Jurkat, Clone E6-1 (cell line): Measurements from ENCODE around the gene HSFX1.

Experiments
- DNase-seq: peaks from one replicate; pipeline ENCODE4 v3.0.0-alpha.2; 2011; ENCODE audit warnings: low read depth, low spot score
- H3K4me3 ChIP-seq: 2 replicates; pipeline ENCODE4 v1.5.1; 2011; ENCODE audit warnings: mild to moderate bottlenecking, low read length, control low read depth, moderate library complexity

HSFX1 gene

GRCh38 chrX:149799938-149800337 lies 26.1 kb downstream of the HSFX1 start:
- DNase-seq = no peak
- H3K4me3 ChIP-seq = no peak overlapping the region

- DNase-seq = no peak
- no peak overlapping the region for H3K4me3 ChIP-seq
These were observed 29.7 kb downstream of the HSFX1 start for GRCh38 chrX:149803458-149804062.

DNA sequence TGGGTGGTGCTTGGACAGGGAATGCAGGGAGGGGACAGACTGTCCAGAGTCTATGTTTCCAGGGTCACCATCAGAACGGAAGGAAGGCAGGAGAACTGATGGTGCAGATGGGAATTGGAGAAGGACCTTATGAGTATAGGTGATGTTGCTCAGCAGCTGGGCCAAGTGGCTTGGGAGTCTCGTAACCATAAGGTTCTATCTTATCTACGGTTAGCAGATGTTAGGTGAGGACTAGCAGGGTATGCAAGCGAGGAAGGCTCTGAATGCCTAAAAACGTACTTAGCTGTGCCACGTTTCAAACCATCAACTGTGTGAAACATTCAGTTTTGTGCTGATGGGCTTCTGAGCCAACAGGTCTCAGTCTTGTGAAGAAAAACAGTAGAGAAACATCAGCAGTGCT lies 30.2 kb downstream of the HSFX1 start:
- no peak for DNase-seq
- no peak overlapping the region for H3K4me3 ChIP-seq

GRCh38 chrX:149807747-149808458 lies 34.0 kb downstream of the HSFX1 start:
- DNase-seq = no peak
- H3K4me3 ChIP-seq = no peak overlapping the region

GRCh38 chrX:149818652-149819051 lies 44.8 kb downstream of the HSFX1 start:
- H3K4me3 ChIP-seq = no peak overlapping the region
- no peak for DNase-seq

GRCh38 chrX:149819371-149819770 lies 45.5 kb downstream of the HSFX1 start:
- no peak overlapping the region for H3K4me3 ChIP-seq
- DNase-seq = no peak

DNA sequence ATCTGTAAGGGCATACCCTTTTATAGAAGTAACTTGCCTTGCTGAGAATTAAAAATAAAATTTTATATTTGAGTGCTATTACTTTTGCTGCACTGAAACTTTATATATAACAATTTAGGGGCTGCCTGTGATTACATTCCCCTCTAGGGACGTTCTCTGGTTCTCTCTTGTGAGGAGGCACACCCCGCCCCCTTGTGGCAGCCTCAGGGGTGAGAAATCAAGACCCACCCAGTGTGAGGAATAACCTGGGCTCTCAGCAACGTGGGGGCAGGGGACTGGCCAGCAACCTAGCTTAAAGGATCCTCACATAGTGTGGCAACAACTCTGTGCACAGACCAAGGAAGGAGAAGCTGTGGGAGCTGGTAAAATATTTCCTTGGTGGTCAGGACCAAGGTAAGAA lies 51.6 kb downstream of the HSFX1 start:
- H3K4me3 ChIP-seq = no peak overlapping the region
- DNase-seq = no peak
